Trophoblast cell (in vitro differentiated cells and primary cell): Measurements from ENCODE around the gene CDC42BPB.

ENCODE experiments used
- DNase-seq, 2 donors: peaks; one replicate each; pipeline ENCODE4 v3.0.0-alpha.2; 2016
- H2AFZ ChIP-seq: 2 replicates; pipeline ENCODE4 v1.6.1; 2013; ENCODE audit warnings: low read length, moderate library complexity, mild to moderate bottlenecking; ENCODE audit not compliant: insufficient read depth, poor library complexity
- H2AK5ac ChIP-seq: 2 replicates; pipeline ENCODE4 v1.6.1; 2013; ENCODE audit warnings: mild to moderate bottlenecking, low read length
- H2BK120ac ChIP-seq: 2 replicates; pipeline ENCODE4 v1.6.1; 2013; ENCODE audit warnings: low read length, mild to moderate bottlenecking, moderate library complexity; ENCODE audit not compliant: insufficient read depth, poor library complexity
- H2BK12ac ChIP-seq: 2 replicates; pipeline ENCODE4 v1.6.1; 2013; ENCODE audit warnings: mild to moderate bottlenecking, low read length, moderate library complexity
- H2BK5ac ChIP-seq: 2 replicates; pipeline ENCODE4 v1.6.1; 2013; ENCODE audit warnings: low read length, low read depth, moderate library complexity, mild to moderate bottlenecking; ENCODE audit not compliant: poor library complexity
- H3K14ac ChIP-seq: 2 replicates; pipeline ENCODE4 v1.6.1; 2013; ENCODE audit warnings: mild to moderate bottlenecking, low read length
- H3K18ac ChIP-seq: 2 replicates; pipeline ENCODE4 v1.6.1; 2013; ENCODE audit warnings: mild to moderate bottlenecking, low read length
- H3K23ac ChIP-seq: 2 replicates; pipeline ENCODE4 v1.6.1; 2013; ENCODE audit warnings: low read length
- H3K27ac ChIP-seq: 2 replicates; pipeline ENCODE4 v1.5.1; 2013; ENCODE audit warnings: low read depth, mild to moderate bottlenecking, inconsistent platforms, low read length, moderate library complexity
- H3K27me3 ChIP-seq: 2 replicates; pipeline ENCODE4 v1.6.1; 2013; ENCODE audit warnings: inconsistent platforms, mild to moderate bottlenecking, low read length, moderate library complexity; ENCODE audit not compliant: insufficient read depth
- H3K36me3 ChIP-seq, 2 experiments: 1 replicate in 1 of 2; 2 replicates in 1 of 2; pipeline ENCODE4 v1.6.1; 2013; ENCODE audit warnings: low read length in 2 of 2, mild to moderate bottlenecking in 2 of 2, moderate library complexity in 1 of 2; ENCODE audit not compliant: insufficient read depth in 2 of 2, control insufficient read depth in 1 of 2
- H3K4ac ChIP-seq: 2 replicates; pipeline ENCODE4 v1.6.1; 2013; ENCODE audit warnings: low read depth, mild to moderate bottlenecking, low read length, moderate library complexity
- H3K4me1 ChIP-seq, 2 experiments: 1 replicate in 1 of 2; 2 replicates in 1 of 2; pipeline ENCODE4 v1.6.1; 2013; ENCODE audit warnings: low read length in 2 of 2, mild to moderate bottlenecking in 2 of 2, moderate library complexity in 1 of 2; ENCODE audit not compliant: insufficient read depth in 2 of 2, control insufficient read depth in 1 of 2
- H3K4me2 ChIP-seq: 2 replicates; pipeline ENCODE4 v1.6.1; 2013; ENCODE audit warnings: inconsistent platforms, mild to moderate bottlenecking, low read length, moderate library complexity
- H3K4me3 ChIP-seq: 2 replicates; pipeline ENCODE4 v1.5.1; 2013; ENCODE audit warnings: mild to moderate bottlenecking, low read depth, low read length, inconsistent platforms
- H3K79me1 ChIP-seq: one replicate; pipeline ENCODE4 v1.6.1; 2013; ENCODE audit warnings: low read length
- H3K79me2 ChIP-seq: 2 replicates; pipeline ENCODE4 v1.6.1; 2013; ENCODE audit warnings: low read length, mild to moderate bottlenecking; ENCODE audit not compliant: control insufficient read depth, insufficient read depth, poor library complexity
- H3K9ac ChIP-seq: 2 replicates; pipeline ENCODE4 v1.6.1; 2013; ENCODE audit warnings: mild to moderate bottlenecking, low read length
- H3K9me3 ChIP-seq: 2 replicates; pipeline ENCODE4 v1.6.1; 2013; ENCODE audit warnings: low read depth, mild to moderate bottlenecking, control low read depth, inconsistent platforms, low read length; ENCODE audit not compliant: insufficient read depth
- H4K12ac ChIP-seq: 2 replicates; pipeline ENCODE4 v1.6.1; 2013; ENCODE audit warnings: low read depth, mild to moderate bottlenecking, low read length, moderate library complexity
- H4K8ac ChIP-seq: 2 replicates; pipeline ENCODE4 v1.6.1; 2013; ENCODE audit warnings: low read depth, mild to moderate bottlenecking, low read length, moderate library complexity
- H4K91ac ChIP-seq: one replicate; pipeline ENCODE4 v1.6.1; 2013; ENCODE audit warnings: low read depth, mild to moderate bottlenecking, low read length, moderate library complexity
- WGBS: extraction: QIAGEN DNeasy Blood & Tissue Kit; methylation state at CpG from one replicate; pipeline ENCODE4 v1.1.7; 2013; ENCODE audit warnings: missing lambda C conversion rate; ENCODE audit not compliant: insufficient read length, insufficient coverage; ENCODE audit errors: extremely low coverage; 5-methylcytosine and 5-hydroxymethylcytosine counted together

CDC42BPB gene

GRCh38 chr14:102891111-102891510 is 166.2 kb downstream of the CDC42BPB start:
- Histone ChIP-seq H3K27ac (no peak overlapping the region), H3K18ac (no peak overlapping the region), H3K14ac (no peak overlapping the region), H3K23ac (no peak overlapping the region), H4K12ac (no peak overlapping the region), H3K9me3 (no peaks in the 10 kb centered on the region), H3K4me3 (no peak overlapping the region), H2BK120ac (no peak overlapping the region), H3K79me1 (no peaks in the 10 kb centered on the region), H2BK5ac (no peak overlapping the region), H3K4me2 (no peak overlapping the region), H3K9ac (no peak overlapping the region), H3K4me1 (no peaks in the 10 kb centered on the region), H3K4ac (no peak overlapping the region), H3K36me3 (peaks cover 8 to 11% of the 10 kb centered on the region in 2 experiments), H3K79me2 (no peaks in the 10 kb centered on the region), H2AFZ (no peak overlapping the region), H3K27me3 (no peaks in the 10 kb centered on the region), H4K91ac (no peak overlapping the region), H4K8ac (no peak overlapping the region), H2BK12ac (no peak overlapping the region), H2AK5ac (no peak overlapping the region)
- WGBS: no CpG with 5 or more reads among the region's 15 CpGs
- no peak for DNase-seq

- H3K4me1 ChIP-seq: peaks cover 2 to 4% of the 10 kb centered on the region in 2 experiments
- no peak overlapping the region for H3K27ac ChIP-seq
- H4K91ac ChIP-seq: no peak overlapping the region
- H4K8ac ChIP-seq: no peak overlapping the region
- no CpG with 5 or more reads among the region's 7 CpGs for WGBS
- H2BK5ac ChIP-seq: no peak overlapping the region
- no peak overlapping the region for H3K23ac ChIP-seq
- no peak for DNase-seq
- no peak overlapping the region for H3K14ac ChIP-seq
- H3K27me3 ChIP-seq: no peaks in the 10 kb centered on the region
- H3K4ac ChIP-seq: no peak overlapping the region
- H2BK12ac ChIP-seq: no peak overlapping the region
- H3K9ac ChIP-seq: no peak overlapping the region
- no peak overlapping the region for H3K4me2 ChIP-seq
- H3K4me3 ChIP-seq: no peak overlapping the region
- peaks cover 8 to 13% of the 10 kb centered on the region in 2 experiments for H3K36me3 ChIP-seq
- no peak overlapping the region for H2AFZ ChIP-seq
- H3K18ac ChIP-seq: no peak overlapping the region
- no peaks in the 10 kb centered on the region for H3K9me3 ChIP-seq
- H3K79me1 ChIP-seq: no peaks in the 10 kb centered on the region
- no peak overlapping the region for H2AK5ac ChIP-seq
- no peaks in the 10 kb centered on the region for H3K79me2 ChIP-seq
- H2BK120ac ChIP-seq: no peak overlapping the region
- no peak overlapping the region for H4K12ac ChIP-seq
These were observed 167.7 kb downstream of the CDC42BPB start for GRCh38 chr14:102889615-102890014.

- Histone ChIP-seq H3K18ac (no peak overlapping the region), H3K23ac (no peak overlapping the region), H3K4me3 (no peak overlapping the region), H3K4me2 (no peak overlapping the region), H3K27ac (no peak overlapping the region), H2BK5ac (no peak overlapping the region), H4K8ac (no peak overlapping the region), H2AFZ (no peak overlapping the region), H4K12ac (no peak overlapping the region), H2BK12ac (no peak overlapping the region), H3K9me3 (no peaks in the 10 kb centered on the region), H3K79me1 (no peaks in the 10 kb centered on the region), H2BK120ac (no peak overlapping the region), H3K4me1 (peaks cover 2 to 4% of the 10 kb centered on the region in 2 experiments), H3K4ac (no peak overlapping the region), H3K14ac (no peak overlapping the region), H3K27me3 (no peaks in the 10 kb centered on the region), H3K79me2 (no peaks in the 10 kb centered on the region), H2AK5ac (no peak overlapping the region), H4K91ac (no peak overlapping the region), H3K36me3 (peaks cover 8 to 15% of the 10 kb centered on the region in 2 experiments), H3K9ac (no peak overlapping the region)
- DNase-seq: no peak
- no CpG with 5 or more reads among the region's 1 CpG for WGBS
These were observed 168.6 kb downstream of the CDC42BPB start for GRCh38 chr14:102888748-102889147.

- WGBS: no CpG with 5 or more reads among the region's 22 CpGs
- H3K4me2 ChIP-seq: no peak overlapping the region
- H4K8ac ChIP-seq: no peak overlapping the region
- H3K14ac ChIP-seq: no peak overlapping the region
- no peak overlapping the region for H3K18ac ChIP-seq
- no peaks in the 10 kb centered on the region for H3K79me2 ChIP-seq
- H2BK5ac ChIP-seq: no peak overlapping the region
- no peaks in the 10 kb centered on the region for H3K27me3 ChIP-seq
- H3K9ac ChIP-seq: no peak overlapping the region
- H3K9me3 ChIP-seq: no peaks in the 10 kb centered on the region
- H3K27ac ChIP-seq: no peak overlapping the region
- H2BK12ac ChIP-seq: no peak overlapping the region
- no peak overlapping the region for H3K4me3 ChIP-seq
- no peak overlapping the region for H4K12ac ChIP-seq
- H2BK120ac ChIP-seq: no peak overlapping the region
- H2AFZ ChIP-seq: no peak overlapping the region
- H3K4ac ChIP-seq: no peak overlapping the region
- H3K79me1 ChIP-seq: no peaks in the 10 kb centered on the region
- peaks cover 8 to 15% of the 10 kb centered on the region in 2 experiments for H3K36me3 ChIP-seq
- H4K91ac ChIP-seq: no peak overlapping the region
- peak; percentile 94 to 95 for DNase-seq
- H3K4me1 ChIP-seq: peaks cover 2 to 4% of the 10 kb centered on the region in 2 experiments
- H3K23ac ChIP-seq: no peak overlapping the region
- H2AK5ac ChIP-seq: no peak overlapping the region
These were observed 171.5 kb downstream of the CDC42BPB start for GRCh38 chr14:102885737-102886447.
